Dermis blood vessel endothelial cell (primary cell): Measurements from ENCODE around the gene ADGRV1. TPM values are rescaled to one million over a fixed set of nuclear protein-coding genes. Genes with fewer than 3 reads are reported as not detected.
A peak's percentile ranks its signal among the peaks of the same experiment; 100 is the strongest.

ENCODE experiments used
- DNase-seq: peaks from one replicate; pipeline ENCODE4 v3.0.0; 2010
- total RNA-seq: library from RNA; depleted of rRNA; stranded (reverse); fragments of >200 nt; gene quantifications from 2 replicates; pipeline ENCODE4 v1.2.3, GENCODE V29; 2014

Gene ADGRV1
- total RNA-seq, 1 donor from 2014 or later, result under 0.01 TPM

DNA sequence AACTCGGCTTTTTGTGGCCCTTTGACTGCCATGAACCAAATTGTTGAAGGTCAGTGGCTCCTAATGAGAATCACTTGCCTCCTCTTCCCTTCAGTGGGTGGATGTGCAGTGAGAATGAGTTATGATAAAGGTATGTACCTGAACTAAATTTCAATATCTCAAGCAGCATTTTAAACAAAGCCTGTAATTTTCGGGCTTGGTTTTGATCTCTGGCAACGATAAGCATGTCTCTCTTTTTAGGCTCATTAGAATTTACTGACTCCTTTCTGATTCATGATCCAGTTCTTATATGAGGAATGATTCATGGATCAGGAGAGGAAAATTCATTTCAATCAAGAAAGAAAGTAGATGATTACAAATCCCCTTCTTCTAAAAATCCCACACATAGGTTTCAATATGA, 519.0 kb downstream of the ADGRV1 start:
- no peak for DNase-seq

DNA sequence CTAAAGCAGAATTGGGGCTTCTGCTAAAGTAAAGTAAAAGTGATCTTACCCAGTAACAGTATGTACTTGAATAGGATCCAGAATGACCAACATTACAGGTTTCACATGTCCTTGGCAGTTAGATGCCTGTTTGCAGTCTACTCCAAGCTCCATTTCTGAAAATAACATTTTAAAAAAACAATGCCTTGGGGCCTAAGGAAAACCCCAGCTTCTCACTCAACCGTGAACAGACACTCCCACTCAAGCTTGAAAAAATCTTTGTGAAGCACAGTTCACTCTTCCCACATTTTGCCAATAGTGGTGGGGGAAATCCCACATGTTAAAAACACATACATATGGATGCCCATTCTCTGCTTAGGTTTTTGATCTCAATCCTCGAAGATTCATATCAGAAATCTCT, 520.4 kb downstream of the ADGRV1 start:
- no peak for DNase-seq

DNA sequence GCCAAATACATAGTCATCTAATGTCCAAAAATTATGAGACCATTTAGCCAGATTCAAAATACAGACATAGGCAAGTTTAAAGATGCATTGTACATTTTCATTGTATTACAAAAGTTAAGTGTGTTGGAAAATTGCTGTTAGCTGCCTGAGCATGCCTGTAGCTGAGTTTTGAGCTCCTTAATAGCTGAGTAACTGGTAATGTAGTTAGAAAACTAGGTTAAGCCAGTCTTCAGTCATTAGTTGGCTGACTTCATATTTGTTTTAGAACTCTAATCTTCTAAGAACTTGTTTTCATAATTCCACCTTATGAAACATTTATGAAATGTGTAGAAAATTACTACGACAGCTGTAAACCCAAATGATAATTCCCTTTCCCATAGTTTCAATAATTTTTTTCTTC, 531.2 kb downstream of the ADGRV1 start:
- no peak for DNase-seq

DNA sequence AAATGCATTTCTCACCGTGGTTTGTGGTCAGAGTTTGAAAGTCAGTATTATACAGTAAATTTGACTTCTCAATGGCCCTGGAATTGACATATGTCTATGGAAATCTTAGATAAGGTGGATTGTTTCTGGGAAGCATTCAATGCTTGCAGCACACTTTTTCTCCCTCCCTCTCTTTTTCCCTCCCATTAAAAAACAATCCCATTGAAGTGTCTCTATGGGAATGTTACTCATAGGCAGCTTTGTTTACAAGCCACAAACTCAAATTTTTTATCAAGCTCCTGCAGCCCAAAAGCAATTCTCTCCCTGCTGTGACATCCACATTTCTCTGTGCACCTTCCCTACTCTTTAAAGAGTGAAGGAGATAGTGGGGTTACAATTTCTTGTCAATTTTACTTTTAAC, 532.4 kb downstream of the ADGRV1 start:
- no peak for DNase-seq

DNA sequence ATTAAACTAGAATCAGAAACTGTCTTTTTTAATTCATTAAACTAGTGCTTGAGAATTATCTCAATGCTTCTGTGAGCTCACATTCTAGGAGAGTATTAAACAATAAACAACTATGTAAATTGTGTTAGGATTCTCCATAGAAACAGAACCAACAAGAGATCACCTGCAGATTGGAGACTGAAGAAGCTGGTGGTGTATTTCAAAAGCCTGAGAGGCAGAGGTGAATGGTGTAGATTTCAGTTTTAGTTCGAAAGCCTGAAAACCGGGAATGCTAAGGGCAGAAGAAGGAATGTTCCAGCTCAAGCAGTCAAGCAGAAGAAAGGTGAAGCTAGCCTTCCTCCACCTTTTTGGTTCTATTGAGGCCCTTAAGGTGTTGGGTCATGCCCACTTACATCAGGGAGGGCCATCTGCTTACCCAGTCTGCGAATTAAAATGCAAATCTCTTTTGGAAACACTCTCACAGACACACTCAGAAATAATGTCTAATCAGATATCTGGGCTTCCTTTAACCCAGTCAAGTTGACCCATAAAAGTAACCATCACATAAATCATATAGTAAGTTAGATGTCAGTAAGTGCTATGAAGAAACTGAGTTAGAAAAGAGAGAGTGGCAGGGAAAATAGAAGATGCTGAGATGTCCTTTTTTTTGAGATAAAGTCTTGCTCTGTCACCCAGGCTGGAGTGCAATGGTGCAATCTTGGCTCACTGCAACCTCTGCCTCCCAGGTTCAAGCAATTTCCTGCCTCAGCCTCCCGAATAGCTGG, 533.1 kb downstream of the ADGRV1 start:
- no peak for DNase-seq

DNA sequence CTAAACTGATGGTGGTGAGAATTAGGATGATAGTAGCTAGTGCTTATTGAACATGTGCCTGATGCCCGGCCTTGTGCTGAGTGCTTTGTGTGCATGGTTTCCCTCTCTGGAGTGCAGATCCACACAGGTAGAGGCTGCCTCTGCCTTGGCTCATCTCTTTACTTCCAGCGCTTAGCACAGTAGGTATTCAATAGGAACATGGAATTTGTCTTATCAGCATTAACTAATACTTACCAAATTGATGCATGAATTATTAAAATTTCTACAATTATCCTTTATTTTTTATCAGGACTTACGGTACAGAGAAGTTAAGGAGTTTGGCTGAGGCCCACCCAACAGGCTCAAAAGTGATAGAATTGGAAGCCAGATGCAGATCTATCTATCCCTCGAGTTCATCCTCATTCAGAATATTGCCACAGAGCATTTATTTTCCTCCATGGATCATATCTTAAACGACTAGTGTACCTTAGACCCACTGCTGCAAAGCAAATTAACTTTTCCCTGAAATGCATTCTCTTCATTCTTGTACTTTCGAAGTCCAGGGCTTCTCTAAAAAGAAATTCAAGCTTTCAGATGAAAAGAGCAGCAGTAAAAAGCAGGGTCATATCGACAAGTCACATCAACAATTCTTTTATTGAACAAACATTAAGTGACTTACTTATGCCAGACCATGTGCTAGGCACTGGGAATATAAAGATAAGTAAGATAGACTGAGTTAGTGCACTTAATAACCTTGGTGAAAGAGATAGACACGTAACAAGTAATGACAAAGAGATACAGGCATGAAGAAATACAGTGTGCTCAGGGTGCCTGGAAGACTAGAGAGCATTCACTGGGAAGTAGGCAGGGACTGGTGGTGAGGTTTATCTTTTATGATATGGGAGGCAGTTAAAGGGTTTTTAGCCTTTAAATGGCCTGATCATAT, 534.5 kb downstream of the ADGRV1 start:
- no peak for DNase-seq

DNA sequence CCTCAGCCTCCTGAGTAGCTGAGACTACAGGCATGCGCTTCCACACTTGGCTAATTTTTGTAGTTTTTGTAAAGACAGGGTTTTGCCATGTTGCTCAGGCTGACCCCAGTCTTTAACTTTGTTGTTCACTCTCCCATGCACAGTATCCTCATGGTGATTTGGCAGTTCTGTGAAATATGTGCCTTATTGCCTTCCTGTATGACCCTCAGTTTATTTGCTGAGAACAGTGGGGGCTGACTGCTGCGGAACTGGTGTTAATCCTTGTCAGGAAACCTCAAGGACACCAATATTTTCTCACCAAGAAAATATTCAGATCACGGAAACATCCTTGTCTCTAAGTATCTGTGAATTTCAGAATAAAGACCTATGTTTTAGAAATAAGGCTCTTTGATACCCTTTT, 536.7 kb downstream of the ADGRV1 start:
- peak; percentile 28 for DNase-seq

DNA sequence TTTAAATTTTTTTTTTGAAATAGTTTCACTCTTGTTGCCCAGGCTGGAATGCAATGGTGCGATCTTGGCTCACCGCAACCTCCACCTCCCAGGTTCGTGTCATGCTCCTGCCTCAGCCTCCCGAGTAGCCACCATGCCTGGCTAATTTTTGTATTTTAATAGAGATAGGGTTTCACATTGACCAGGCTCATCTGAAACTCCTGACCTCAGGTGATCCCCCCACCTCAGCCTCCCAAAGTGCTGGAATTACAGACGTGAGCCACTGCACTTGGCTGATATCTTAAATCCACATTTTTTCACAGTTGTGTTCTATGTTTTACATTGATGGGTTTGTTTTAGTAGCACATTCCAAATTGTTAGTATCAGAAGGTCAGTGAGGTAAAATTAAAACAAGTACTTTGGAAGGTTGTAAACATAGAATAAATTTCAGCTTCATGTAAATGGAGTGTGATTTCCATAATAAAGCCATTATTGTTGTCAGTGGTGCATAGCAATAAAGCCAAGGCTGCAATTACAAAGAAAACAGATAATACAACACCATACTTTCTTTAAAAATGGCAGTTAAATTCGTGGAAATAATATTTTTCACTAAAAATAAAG, 537.3 kb downstream of the ADGRV1 start:
- DNase-seq, result no peak

DNA sequence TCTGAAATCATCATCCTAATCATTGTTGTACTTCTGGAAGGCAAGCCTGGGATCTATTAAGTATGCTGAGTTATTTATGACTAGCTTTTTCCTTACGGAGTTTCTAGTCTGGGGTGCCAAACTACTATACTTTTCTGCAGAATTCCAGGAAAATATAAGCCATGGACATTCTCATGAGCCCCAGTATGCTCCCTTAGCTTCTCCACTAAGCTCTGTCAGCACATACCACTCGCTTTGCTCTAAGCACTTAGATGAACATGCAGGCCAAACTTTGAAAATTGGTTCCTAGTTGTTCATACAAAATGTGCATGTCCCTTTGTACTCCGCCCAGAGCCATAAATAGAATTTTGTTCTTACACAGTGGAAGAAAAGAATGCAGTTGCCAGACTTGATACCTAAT, 539.9 kb downstream of the ADGRV1 start:
- no peak for DNase-seq

DNA sequence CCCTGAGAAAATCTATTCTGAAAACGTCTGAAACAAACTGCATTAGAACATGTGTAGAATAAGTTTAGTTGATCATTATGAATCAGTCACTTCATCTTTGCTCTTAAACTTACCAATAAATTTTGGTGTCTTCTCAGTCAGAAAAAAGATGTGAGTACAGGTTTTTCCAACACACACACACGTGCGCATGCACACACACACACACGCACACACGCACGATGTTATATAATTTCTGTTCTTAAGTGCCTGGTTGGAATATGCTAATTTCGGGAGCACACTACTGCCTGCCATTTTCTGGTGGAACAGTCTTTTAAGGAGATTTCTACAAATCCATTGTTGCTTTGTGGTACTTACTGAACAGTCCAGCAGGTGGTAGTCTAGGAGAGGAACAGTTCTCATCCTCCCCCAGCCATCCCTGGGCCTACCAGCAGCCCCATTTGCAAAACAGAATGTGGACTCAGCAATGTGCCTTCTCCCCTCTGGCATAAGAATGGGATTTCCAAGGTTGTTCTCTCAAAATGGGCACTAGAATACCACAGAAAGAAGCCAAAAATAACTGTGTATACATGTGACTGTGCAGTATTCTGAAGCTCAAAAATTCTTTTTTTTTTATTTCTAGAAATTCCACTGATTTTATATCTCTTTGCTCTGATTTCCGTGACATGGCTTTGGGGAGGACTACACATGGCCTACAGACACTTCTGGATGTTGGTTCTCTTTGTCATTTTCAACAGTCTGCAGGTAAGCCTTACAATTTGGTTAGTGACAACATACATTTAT, 543.2 kb downstream of the ADGRV1 start:
- DNase-seq, result peak; percentile 91

DNA sequence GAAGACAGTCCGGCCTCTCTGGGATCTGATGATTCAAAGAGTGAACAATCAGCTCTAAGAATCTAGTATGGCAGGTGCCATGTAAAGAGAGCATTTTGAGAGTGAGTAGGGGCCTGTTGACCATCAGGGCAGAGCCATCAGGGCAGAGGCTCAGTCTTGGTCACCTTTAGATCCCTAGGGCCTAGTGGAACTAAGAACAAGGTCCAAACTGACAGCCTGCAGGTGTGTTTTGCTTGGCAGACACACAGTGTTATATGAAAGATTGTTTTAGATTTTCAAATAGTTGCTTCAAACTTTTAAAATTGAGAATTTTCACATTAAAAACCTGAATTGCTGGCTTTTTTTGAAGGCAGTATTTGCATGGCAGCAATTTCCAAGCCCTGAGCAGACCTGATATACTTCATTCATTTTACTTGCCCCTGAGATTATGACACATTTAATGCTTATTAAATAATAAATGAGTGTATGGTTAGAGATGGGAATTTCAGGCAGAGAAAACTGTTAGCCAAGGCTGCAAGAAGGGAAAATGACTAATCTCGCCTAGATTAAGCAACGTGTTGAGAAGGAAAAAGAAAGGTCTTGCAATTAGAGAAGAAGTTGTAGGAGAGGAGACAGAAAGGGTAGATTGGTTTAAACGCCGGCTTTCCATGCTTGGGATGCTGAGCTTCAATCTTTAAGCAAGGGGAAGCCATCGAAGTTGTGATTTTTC, 544.9 kb downstream of the ADGRV1 start:
- no peak for DNase-seq

DNA sequence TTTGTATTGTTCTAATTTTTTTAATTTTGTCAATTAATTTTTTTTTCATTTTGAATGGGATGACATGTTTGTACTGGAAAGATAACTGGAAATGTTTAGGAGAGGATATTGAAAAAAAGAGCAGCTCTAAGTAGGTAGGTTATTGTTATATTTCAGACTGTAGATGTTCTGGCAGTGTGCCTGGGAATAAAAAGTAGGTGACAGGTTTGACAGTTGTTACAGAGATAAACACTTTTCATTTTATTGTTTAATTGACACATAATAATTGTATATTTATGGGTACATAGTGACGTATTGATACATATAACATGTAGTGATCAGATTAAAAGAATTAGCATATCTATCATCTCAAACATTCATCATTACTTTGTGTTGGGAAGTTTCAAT, 545.5 kb downstream of the ADGRV1 start:
- no peak for DNase-seq

DNA sequence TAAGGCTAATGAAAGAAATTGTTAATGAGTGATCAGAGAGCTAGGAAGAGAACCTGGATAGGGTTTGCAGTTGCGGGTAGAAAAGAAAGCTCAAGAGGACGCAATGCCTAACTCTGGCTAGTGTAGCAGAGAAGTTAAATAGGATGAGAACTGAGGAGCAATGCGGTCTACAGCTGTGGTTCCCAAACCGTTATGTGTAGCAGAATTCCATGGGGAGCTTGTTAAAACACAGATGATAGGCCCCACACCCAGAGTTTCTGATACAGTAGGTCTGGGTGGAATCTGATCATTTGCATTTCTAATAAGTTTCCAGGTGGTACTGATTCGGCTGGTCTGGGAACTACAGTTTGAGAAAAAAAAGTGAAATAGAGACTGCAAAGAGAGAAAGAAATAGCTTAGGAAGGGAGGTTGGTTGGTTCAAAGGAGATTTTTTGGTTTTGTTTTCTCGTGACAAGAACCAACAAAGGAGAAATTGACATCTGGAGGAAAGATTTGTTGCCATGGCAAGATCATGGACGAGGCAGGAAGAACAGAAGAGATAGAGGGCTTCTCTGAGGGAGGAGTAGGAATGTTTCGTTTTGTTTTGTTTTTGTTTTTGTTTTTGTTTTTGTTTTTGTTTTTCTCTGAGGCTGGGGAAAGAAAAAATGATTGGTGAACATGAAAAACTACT, 548.4 kb downstream of the ADGRV1 start:
- DNase-seq, result no peak

DNA sequence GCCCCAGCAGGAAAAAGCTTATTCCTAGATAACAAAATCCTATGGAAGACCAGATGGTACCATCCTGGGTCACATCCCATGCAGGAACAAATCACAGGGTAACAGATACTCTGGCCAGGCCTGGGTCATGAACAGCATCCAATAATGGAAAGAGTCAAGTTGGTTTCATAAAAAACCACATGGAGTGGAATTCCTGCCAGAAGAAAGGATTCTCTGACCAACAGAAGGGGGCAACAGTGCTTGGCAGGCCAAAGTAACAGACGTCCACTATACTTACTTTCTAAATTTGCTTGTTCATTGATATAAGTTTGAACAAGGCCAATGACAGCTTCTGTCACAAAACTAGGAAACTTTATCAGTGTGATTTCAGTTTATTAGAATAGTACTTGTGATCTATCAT, 551.0 kb downstream of the ADGRV1 start:
- peak; percentile 26 for DNase-seq

DNA sequence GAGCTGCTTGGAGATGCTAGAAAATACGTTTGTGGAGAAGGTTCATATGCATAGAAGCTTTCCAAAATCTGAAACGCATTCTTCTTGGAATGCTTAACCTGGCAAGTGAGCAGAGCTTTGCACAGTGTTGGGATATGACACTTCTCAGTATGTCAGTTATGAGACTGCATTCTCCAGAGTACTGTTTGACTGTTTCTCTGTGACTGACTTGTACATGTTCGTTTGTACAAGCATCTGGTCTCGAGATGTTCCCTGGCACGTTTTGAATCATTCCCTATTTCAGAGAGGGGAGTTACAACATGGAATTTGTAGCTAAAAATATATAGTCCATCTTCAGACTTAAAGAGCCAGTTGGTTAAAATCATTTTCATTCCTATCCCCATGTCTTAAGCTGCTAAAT, 552.1 kb downstream of the ADGRV1 start:
- DNase-seq, result no peak

DNA sequence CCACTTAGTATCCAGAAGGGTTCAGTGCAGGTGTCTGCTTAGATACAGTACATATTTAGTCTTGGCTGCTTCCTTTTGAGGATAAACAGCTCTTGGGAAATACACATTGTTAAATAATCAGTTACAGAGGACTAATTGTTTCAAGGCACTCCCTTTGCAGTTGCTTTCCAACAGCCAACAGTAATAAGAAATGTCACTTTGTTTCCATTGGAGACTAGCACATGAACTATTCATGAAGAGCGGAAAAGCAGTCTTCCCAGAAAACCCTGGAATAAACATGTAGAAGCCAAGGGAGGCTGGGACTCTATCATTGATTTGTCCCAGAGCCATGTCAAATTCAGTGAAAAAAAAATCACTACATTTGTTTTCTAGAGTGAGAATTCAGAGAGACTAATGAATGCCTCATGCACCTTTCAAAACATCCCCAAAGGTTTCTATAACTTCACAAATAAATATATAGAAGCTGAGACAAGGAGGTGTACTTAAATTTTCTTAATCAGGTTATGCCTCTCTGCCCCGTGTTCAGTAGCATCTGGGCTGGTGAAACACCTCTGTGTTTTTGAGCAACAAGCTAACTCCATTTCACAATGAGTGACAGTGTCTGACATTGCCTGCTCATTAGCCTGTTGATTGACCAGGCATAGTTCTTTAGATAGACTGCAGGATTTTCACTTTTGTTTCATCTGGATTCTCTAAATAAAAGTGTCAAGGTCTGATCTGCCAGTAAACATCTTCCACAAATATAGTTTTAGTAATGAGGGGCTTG, 553.1 kb downstream of the ADGRV1 start:
- no peak for DNase-seq

DNA sequence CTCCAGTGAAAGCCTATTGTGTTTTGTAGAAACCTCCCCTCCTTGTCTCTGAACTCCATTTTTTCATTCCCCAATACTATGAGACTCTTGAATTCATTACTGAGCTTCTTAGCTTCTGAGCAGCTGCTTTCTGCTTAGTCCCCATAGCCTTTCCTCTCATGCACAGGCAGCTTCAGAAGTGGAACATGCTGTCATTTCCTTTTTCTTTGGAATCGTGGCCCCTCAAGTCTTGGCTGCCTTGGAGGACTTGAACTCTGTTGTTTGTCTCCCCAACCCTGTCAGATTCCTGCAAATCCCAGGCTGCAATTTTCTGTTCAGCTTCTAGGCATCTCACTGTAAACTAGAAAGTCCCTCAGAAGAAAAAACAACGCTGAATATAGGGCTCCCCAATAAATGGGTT, 556.1 kb downstream of the ADGRV1 start:
- DNase-seq, result peak; percentile 52

DNA sequence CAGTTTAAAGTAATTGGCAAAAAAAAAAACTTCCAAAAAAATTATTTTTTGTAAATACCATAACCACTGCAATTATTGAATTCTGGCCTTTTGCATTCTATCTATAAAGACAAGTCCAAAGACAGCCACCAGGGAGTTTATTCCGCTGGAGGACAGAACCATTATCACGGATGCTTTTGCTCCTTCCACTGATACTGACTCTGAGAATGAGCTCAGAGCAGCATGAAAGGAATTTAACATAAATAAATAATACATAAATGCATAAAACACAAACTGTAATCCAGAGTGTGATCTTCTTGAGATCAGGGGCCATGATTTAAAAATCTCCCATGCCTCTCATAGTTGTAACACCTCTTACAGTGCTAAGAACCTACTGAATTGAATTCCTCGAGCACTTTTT, 559.8 kb downstream of the ADGRV1 start:
- no peak for DNase-seq

DNA sequence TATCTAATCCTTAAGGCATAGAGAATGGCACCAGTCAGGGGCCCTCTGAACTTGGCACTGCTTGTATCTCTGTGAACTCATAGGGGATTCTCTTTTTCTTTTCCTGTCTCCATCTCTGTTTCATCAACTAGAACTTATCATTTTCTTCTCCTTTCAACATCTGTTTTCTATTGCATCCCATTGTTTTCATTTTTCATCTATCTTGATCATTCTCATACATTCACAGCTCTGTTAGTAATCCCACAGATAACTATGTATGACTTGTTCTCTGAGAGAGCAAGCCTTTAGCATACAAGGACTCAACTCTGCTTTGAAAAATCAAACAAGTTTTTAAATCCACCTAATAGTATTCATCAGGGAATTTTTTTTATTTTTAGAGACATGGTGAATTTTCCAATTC, 560.2 kb downstream of the ADGRV1 start:
- DNase-seq, result no peak

DNA sequence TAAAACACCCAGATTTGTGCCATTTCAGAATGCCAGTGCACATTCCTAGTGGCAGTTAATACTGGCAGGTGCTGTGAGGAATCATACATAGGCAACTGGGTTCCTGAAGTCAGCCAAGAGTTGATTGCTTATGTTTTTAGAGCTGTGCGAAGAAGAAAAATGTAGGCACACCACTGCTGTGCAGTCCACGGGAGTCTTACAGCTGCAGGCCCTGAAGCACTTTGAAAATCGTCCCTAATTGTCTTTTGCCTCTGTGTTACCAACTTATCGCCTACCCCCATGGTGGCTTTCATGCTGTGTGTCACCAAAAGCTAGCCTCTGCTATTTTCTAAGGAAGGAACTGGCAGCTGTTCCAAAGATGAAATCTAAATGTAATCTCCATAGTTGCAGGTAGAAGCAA, 560.6 kb downstream of the ADGRV1 start:
- no peak for DNase-seq
